ENCODE data around the gene CCSER1.
"Not testable (repeated sequence)": the region's sequence is repeated elsewhere in the genome, so short reads cannot be mapped to it uniquely, and the experiment has no call there.

Gene CCSER1

DNA sequence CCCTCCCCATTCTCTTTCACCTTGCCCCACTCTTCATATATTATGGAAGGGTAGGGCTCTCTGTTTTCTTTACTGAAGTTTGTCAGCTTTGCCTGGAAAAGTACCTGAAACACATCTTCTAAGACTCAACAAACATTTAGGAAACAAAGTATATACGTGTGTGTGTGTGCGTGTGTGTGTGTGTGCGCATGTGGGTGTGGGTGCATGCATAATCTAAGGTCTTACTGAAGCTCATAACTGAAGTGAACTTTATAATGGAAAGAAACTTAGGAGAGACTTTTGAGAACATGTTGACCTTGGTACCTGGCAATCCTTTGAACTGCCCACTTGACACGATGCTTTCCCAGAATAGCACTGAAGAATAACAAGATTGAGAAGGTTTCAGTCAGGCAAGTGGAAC, 1190.2 kb downstream of the CCSER1 start:
- no peak for DNase-seq

- DNase-seq = no peak
Observed at GRCh38 chr4:91319556-91320268, 1192.5 kb downstream of the CCSER1 start.

GRCh38 chr4:91322961-91323360, 1195.8 kb downstream of the CCSER1 start:
- DNase-seq = no peak

- no peak for DNase-seq
Observed at GRCh38 chr4:91325495-91325894, 1198.3 kb downstream of the CCSER1 start.

GRCh38 chr4:91326167-91326566, 1199.0 kb downstream of the CCSER1 start:
- DNase-seq = not testable (repeated sequence)

DNA sequence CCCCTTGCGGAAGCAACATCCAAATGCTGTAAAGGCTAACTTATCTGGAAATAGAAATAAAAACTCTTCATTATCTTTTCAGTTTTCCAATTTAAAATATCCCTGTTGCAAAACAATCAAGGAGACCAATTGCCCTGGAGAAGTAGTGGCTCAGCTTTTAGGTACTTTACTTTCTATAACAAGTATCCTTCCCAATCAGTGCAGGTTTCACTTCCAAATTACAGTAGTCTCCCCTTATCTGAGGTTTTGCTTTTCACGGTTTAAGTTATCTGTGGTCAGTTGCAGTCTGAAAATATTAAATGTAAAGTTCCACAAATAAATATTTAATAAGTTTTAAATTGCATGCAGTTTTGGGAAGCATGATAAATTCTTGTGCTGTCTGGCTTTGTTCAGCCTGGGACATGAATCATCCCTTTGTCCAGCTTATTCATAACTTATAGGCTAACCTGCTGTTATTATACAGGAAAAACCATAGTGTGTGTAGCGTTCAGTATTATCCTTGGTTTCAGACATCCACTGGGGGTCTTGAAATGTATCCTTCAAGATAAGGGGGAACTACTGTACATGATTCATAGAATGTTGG, 1203.5 kb downstream of the CCSER1 start:
- DNase-seq = no peak

DNA sequence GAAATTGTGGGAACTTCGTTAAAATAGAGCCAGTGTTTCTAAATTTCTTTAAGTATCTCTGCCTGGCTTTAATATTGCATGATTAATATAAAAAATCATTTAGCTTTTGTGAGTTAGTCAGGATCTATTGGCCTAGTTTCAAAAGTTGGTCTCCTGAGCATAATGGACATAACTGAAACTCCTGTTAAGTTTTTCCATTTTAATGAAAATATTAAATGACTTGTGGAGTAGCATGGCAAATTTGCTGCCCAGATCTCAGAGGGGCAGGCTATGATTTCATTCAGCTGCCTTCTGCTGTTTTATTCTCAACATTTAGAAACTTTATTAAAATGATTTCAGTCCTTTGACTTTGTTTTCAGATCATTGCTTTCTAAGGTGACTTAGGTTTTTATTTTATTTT, 1213.6 kb downstream of the CCSER1 start:
- DNase-seq = no peak

GRCh38 chr4:91345632-91346031, 1218.4 kb downstream of the CCSER1 start:
- no peak for DNase-seq

GRCh38 chr4:91356496-91356895, 1229.3 kb downstream of the CCSER1 start:
- not testable (repeated sequence) for DNase-seq

DNA sequence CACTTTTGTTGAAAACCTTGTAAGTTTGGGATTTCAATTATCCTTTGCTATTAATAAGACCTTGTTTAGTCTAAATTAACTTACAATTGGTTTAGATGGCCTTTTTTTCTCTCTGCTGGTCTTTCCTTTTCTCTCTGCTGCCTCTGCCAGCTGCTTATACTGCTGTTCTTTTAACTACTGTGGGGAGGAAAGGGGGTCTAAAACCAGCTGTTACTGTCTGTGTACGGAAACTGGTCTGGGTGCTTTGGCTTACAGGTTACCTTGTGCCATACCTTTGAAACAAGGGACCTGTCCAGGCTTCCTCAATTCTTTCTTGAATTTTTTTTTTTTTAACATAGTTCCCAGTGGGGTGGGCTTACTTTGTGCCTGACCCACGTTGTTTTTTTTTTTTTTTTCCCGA, 1230.8 kb downstream of the CCSER1 start:
- not testable (repeated sequence) for DNase-seq

DNA sequence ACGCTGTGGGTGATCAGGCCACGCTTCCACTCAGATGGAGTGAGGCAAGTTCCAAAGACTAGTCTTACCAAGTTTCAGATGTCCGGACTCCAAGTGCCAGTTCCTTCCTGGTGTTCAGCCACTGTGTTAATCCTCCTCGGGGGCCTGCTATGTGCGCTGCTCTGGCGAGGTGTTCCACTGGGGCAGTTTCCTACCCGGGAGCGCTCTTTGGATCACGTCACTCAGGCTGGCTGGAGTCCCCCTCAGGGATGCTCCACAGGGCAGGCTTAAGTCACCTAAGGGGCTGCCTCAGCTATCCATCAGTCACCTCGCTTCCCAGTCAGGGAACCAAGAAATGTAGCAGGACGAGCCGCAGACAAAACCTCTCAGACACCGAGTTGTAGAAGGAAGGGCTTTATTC, 1231.4 kb downstream of the CCSER1 start:
- not testable (repeated sequence) for DNase-seq

DNA sequence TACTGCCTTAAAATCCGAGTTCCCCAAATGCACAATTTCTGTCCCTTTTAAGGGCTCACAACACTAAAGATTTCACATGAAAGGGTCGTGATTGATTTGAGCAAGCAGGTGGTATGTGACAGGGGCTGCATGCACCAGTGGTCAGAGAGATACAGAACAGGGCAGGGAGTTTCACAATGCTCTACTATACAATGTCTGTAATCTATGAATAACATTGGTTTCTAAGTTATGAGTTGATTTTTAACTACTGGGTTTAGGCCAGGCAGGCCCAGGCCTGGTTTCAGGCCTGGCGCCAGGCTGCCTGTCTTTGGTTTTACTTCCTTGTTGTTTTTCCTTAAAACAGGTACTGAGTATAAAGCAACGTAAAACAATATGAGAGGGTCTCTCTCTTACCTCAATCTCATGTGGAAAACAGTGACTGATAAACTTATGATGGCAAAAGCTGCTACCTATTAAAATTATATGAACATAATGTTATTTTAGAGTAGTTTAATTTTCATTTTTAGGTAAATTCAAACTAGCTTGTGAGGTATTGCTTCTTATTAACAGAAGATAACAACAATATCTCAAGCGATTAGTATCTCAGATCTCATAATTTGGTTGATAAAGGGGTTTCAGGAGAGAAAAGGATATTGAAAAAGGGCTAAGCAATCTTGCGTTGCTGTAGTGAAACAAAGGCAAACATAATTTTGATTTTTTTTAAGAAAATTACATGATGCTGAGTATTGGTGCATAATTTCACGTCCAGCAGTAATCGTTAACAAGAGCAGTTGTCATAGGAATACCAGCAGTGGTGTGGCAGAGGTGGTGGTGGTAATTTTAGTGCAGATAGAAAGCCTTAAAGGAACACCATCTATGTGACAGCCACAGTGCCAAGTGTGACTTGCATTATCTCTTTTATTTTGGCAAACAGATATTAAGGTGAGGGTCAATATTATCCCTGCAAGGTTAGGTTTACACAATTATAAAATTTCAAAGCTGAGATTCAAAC, 1232.1 kb downstream of the CCSER1 start:
- no peak for DNase-seq

DNA sequence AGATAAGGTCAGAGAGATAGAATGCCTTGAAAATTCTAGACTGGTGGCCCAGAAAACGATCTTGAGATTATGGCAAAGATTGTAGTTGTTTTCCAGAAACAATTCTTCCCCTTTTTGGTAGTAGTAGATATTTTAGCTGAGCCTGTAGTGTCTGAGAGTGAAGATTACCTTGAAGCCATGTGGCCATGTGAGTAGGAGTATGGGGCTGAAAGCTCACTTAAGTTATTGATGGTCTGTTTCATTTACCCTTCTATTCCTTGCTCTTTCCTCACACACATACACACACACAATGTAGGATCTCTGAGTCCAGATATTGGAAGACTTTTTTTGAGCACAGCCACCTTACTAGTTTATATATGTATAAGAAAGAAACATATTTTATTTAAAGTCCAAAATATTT, 1234.9 kb downstream of the CCSER1 start:
- DNase-seq = no peak

DNA sequence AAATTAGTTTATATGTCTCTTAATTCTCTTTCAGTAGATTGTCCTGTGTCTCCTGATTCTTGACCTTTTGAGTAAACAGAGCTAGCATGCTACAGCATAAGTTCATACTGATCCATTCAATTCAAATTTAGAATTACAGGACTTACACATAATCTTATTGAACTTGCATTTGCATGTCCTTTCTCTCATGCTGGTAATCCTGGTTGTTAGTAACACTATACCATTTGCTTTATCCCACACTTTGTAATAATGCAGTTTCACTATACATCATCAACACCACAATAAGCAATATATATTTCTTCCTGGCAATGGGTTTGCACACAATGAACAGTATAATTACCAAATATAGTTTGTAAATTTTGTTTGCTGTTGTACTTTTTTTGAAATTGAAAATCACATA, 1239.4 kb downstream of the CCSER1 start:
- DNase-seq = no peak

- no peak for DNase-seq
Observed at GRCh38 chr4:91369116-91369515, 1241.9 kb downstream of the CCSER1 start.

- no peak for DNase-seq
Observed at GRCh38 chr4:91373546-91373945, 1246.4 kb downstream of the CCSER1 start.

DNA sequence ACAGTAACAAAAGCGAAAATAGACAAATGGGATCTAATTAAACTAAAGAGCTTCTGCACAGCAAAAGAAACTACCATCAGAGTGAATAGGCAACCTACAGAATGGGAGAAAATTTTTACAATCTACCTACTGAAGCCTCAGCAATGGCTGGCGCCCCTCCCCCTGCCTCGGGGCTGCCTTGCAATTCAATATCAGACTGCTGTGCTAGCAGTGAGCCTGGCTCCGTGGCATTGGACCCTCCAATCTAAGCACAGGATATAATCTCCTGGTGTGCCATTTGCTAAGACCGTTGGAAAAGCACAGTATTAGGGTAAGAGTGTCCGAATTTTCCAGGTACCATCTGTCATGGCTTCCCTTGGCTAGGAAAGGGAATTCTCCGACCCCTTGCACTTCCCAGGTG, 1278.2 kb downstream of the CCSER1 start:
- not testable (repeated sequence) for DNase-seq

DNA sequence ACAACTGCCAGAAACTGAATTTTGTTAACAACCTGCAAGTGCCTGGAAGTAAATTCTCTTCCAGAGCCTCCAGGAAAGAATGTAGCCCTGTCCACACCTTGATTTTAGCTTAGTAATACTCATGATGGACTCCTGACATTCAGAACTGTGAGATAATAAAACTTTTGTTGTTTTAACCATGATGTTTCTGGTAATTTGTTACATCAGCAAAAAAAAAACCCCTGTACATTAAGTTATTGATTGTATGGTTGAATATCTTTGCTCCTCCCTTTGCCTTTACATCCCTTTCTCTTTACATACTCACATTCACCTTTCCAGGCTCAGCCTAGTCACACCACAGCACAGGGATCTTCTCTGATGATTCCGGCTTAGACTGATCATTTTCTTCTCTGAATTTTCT, 1294.8 kb downstream of the CCSER1 start:
- DNase-seq = no peak

GRCh38 chr4:91426725-91427124, 1299.5 kb downstream of the CCSER1 start:
- DNase-seq = no peak

DNA sequence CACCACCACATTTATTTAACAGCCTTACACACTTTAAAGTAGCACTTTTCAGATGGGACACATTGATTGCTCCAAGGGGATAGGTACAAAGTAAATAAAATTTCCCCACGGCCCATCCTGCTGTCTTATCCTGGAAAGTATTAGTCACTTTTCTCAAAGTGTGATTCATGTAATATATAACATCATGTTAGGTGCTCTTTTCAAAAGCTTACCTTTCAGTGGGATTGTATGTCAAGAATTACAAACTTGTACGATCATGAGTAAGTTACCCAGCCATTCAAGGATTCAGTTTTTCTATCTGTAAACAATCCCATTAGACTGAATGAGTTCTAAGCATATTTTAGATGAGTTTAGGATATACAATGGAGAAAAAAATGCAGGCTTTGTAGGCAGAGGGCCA, 1300.0 kb downstream of the CCSER1 start:
- no peak for DNase-seq

DNA sequence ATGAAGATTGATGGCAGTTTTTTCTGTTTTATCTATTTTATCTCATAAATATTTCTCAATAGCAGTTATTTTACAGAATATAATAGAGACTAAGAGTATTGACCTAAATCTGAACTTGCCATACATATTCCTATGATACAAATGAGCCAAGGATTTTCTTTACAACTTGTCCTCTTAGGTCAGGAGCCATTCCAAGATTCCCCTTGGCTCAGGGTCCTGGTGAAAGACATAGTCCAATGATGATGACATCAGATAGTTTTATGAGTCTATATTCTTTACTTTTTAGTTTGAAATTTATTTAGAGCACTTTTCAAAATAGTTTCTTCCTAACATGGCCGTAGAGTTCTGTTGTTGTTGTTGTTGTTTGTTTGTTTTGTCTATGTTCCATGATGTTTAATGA, 1307.4 kb downstream of the CCSER1 start:
- no peak for DNase-seq

GRCh38 chr4:91436556-91436955, 1309.4 kb downstream of the CCSER1 start:
- DNase-seq = no peak

- DNase-seq = no peak
Observed at GRCh38 chr4:91447168-91447567, 1320.0 kb downstream of the CCSER1 start.
